HCT116 (cell line): ENCODE measurements around the gene AUTS2.

Source experiments
- CTCF ChIP-seq, 3 experiments: fragments of 200-600 bp in 1 of 3; sonication (generic) in 1 of 3; IDR thresholded peaks in 2 of 3; conservative IDR thresholded peaks in 1 of 3; 2 replicates each; pipeline ENCODE4 v1.5.1; 2012 to 2017; ENCODE audit warnings: low read depth in 2 of 3, low read length in 2 of 3, antibody characterized with exemption in 1 of 3, borderline replicate concordance in 1 of 3, control low read depth in 1 of 3, mild to moderate bottlenecking in 1 of 3, mixed read lengths in 1 of 3, mixed run types in 1 of 3, moderate library complexity in 1 of 3; ENCODE audit not compliant: insufficient read depth in 1 of 3
- JUND ChIP-seq: IDR thresholded peaks from 2 replicates; pipeline ENCODE4 v1.6.1; 2012

- TF ChIP-seq CTCF (IDR thresholded peaks at IDR 0.05 in 2 of 3, conservative IDR thresholded peaks at IDR 0.05 in 1 of 3; ENCODE audit: borderline replicate concordance in 1 of 3, insufficient read depth in 1 of 3, low read depth in 2 of 3, low read length in 2 of 3) = no peak
- no peak for TF ChIP-seq JUND
Measured at GRCh38 chr7:70678621-70679251, 1080.5 kb downstream of the AUTS2 start.
